HG03175 (cell line): ENCODE measurements around the gene SMIM41.

ENCODE experiments used
- ATAC-seq: cut with Tn5 transposase; IDR thresholded peaks from one replicate; pipeline ENCODE4 v1.9.1; 2021; ENCODE audit warnings: mild to moderate bottlenecking, moderate library complexity; ENCODE audit not compliant: unreplicated experiment

SMIM41 gene

DNA sequence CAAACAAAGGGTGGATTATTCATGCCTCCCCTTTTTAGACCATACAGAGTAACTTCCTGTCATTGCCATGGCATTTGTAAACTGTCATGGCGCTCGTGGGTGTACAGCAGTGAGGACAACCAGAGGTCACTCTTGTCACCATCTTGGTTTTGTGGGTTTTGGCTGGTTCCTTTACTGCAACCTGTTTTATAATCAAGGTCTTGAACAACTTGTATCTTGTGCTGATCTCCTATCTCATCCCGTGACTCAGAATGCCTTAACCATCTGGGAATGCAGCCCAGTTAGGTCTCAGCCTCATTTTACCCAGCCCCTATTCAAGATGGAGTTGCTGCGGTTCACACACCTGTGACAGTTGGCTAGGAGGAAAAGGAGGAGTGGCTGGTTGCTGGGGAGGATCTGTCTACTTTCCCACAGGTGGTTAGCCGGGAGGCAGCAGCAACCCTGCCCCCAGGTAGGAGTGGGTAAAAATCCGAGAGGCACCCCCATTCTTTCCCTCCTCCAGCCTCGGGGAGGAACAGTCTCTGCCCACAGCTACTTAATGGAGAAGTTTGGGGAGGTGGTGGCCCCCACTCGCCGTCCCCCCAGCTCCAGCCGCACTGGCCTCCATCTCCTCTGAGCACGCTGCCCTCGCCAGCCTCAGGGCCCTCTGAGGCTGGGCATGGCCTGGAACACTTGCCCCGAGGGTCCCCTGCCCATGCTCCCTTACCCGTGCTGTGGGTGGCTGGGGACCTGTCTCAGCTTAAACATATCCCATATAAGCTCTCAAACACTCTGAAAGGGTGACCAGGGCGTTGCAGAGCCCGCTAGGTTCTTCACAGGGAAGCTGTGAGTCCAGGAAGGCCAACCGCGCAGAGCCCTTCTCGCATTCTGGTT, 41.7 kb downstream of the SMIM41 start:
- ATAC-seq: no peak

DNA sequence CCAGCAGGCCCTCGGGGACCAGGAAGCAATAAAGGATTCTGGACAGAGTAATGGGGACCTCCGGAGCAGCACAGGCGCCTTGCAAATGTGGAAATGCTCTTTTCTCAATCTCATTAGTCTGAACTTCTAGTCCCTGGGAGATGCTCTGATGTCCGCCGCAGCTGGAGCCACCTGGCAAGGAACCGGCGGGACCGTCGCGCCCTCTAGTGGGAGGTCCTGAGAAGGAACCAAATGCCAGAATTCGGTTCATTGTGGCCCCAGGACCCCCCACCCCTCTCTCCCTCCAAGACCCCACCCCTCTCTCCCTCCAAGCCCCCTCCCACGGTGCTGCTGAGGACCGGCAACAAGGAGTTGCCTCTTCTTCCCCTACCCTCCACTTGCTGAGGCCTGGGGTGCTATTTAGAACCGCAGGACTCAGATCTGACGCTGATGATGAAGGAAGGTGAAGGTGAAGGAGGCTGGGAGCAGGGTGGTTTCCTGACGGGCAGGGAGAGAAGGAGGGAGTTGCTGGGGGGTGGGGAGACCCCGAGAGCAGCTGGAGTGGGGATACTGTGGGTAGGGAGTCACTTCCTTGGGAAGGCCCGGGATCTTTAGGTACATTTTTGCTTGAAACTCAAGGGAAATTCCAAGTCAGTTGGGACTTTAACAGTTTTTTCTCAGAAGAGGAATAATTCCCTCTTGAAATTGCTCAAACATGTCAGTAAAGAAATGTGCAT, 42.5 kb downstream of the SMIM41 start:
- no peak for ATAC-seq

DNA sequence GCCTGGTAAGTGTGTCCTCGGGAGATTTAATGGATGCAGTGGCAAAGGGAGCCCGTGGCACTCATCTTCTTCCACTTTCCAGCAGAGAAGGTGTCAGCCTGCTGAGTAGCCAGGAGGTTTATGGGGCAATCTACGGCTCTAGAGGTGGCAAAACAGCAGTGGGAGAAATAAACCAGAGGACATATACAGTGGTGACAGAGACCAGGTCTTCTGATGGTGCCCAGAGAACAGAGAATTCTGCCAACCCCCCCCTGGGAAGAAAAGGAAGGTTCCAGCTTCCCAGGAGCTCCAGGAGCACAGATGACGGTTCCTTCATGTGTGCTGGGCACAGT, 43.0 kb downstream of the SMIM41 start:
- no peak for ATAC-seq

DNA sequence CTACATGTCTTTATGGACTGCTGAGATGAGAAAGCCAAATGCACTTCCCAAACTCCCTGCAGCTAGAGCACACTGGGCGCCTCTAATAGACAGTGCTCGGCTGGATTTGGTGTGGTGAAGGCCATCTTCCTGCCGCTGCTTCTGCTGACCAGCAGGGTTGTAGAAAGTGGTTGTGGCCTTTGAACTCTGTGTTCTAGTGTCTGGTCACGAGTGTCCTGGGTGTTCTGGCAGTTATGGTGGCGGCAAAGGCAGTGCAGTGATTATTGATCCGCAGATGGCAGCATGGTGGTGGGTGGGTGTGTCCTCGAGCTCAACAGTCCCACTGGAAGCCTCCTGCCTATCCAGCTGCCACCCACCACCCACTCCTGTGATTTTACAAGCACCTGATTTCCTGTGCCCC, 43.4 kb downstream of the SMIM41 start:
- no peak for ATAC-seq

DNA sequence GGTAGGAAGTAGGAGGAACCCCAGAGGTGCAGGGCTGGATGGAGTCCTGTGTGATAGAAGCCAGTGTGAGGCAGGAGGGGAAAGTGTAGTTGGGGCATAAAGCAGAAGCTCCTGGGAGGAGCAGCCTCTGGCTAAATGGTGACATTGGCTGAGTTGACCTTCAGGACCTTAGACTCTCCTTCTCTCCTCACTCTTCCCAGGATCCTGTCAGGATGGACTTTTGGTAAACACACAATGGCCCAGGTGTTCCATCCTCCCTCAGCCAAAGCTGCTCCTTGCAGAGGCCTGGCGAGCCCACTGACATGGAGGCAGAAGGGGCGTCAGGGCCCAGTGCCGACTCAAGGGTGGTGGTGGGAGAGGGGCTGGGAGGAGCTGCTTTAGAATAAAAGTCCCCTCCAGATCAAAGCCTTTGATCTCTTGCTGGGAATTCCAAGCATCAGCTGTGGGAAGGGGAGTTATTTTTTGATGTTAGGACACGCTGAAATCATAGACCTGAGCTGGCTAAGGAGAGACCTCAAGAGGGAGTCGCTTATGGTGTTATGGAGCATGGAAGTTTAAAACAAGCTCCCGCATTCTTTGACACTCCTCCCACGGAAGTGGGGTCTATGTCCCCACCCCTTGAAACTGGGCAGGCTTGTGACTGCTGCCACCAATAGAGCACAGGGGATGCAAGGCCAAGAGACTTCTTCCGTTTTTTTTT, 44.1 kb downstream of the SMIM41 start:
- no peak for ATAC-seq

DNA sequence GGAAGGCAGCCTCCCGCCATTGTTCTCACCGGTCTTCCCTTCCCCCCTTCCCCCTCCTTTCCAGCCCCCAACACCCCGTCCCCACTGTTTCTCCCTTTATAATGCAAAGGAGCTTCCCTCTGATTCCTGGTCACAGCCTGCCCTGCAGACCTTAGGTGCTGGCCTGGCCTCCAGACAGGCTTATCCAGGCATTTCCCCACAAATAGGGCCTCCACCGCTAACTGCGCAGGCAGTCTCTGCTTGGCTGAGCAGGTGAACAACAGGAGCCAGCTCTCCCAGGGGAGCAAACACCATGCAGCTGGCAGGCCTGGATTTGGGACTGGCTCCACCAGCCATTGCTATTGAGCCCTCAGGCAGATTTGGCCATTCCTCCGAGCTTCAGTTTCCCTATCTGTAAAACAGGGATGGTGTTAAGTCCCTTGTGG, 46.0 kb downstream of the SMIM41 start:
- ATAC-seq: no peak

DNA sequence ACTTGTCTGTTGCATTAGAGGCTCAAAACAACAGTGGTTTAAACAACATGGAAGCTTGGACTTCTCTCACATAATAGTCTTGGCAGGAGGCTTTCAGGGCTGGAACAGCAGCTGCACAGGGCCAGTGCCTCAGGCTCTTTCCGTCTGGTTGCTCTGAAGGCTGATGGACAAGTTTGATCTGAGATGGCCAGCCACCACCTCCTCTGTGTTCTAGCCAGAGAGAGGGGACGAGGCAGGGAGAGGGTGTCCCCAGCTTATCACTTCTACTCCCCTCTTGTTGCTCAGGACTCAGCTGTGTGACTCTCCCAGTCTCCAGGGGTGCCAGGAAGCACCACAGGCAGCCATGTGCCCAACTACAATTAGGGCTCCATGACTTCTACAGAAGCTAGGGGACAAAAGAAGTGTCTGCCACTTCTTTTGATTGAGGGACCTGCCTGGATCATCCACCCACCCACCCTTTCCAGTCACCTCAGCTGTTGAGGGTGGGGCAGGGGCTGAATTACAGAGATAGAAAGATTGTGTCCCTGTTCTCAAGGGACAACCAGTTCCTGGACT, 46.6 kb downstream of the SMIM41 start:
- no peak for ATAC-seq

DNA sequence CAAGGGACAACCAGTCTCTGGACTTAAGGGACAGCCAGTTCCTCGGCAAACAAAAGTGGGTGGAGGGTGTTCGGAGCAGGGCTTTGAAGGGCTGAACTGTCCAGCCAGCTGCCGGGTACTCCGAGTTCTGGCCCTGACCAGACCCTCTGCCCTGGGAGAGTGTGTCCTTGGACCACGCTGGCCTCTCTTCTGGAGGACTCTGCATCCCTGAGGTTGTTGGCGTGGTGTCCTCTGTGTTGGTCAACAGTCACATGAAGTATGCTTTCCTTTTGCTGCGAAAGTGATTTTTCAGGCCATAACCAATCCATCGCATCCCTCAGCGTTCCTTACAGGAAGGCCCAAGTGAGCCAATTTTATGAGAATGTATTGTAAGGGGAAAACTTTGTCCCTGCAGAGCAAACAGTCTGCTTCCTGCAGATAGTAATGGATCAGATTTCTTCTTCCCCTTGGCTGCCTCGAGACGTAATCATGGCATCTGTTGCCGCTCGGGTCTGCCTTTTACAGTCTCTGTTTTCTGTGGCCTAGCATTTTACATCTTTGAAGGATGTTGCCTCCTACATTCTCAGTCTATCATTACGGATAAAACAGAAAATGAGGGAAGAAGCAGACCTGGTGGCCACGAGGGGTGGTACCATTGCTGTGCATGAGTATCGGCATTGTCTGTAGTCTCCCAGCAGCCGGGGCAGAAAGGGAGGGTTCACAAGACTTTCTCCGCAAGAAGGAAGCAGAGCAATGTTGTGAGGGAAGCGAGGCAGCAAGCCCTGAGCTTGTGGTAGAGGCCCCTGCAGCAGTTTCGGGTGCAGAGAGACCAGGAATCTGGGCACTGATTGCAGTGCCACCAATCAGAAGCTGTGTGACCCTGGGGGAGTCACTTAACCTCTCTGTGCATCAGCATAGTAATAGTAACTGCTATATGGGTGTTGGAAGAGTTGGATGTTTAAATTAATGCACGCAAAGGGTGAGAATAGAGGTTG, 47.4 kb downstream of the SMIM41 start:
- no peak for ATAC-seq

DNA sequence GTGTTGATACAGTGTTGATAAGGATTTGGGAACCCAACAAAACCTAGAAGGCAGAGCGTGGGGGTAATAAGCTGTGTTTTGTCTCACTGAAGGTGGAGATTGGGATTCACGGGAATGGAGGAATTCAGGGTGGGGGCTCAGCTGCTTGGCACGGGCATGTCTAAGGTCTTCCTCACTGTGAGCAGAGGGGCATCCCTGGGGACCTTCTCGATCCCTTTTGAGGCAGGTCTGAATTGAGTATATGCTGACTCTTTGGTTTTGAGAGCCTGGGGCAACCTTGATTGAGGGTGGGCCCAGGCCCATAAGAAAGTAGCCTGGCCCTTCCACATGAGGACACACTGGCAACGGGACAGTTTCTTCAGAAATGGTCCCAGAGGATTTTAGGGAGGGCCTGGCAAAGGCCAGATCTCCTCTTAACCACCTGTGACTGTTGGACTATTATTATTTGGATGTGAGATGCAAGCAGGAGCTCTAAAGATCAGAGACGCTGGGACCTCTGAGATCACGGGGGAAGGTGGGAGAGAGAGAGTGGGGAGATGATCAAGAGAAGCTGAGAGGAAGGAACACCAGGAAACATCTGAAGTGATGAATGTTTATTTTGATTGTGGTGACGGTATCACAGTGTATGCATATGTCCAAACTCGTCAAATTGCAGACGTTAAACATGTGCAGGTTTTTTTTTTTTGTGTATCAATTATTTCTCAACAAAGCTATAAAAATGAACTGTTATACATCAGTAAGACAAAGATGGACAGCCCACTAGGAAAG, 48.4 kb downstream of the SMIM41 start:
- ATAC-seq: no peak

DNA sequence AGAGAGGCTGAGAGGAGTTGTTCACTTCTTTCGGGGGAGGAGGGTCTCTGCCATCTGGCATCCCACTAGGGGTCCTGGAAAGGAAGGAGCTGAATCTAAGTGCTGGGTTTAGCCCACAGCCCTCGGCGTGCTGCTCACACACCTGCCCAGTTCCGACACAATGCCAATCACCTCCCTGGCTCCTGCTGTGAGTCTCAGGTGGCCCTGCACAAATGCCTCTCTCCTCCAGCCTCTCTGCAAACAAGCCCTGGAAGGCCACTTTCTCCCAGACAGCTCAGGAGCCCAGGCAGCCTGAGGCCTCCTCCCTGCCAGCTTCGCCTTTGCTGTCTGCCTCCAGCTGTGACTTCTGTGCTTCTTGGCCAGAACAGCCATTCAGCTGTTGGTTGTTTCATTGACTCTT, 51.2 kb downstream of the SMIM41 start:
- no peak for ATAC-seq

DNA sequence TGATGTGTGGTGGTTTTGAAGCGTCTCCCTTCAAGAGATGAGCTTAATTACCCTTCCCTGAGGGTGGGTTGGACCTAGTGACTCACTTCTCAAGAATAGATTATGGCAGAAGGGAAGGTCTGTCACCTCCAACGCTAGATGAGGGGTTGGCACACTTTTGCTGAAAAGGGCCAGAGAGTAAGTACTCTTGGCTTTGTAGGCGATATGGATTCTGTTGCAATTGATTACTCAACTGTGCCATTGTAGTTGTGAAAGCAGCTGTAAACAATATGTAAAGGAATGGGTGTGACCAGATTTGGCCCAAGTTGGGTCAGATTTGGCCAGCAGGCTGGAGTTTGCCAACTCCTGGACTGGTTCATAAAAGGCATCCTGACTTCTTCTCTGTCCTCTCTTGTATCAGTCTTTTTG, 53.3 kb downstream of the SMIM41 start:
- ATAC-seq: no peak

DNA sequence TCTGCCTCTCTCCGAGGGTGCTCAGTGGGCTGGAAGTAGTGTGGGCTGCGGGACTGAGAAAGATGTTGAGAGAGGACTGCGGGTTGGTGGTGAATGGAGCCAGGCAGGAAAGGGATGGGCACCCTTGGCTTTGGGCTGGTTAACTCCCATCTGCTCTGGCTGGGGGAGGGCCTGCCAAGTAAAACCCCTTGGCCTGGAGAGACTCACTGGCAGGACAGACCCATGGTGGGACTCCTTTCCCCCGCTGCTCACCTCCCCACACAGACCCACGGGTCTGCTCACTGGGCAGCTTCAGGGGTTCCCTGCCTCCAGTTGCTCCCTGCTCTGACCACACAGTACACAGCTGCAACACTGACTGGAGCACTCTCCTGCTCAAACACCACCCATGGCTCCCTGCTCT, 58.2 kb downstream of the SMIM41 start:
- ATAC-seq: no peak

DNA sequence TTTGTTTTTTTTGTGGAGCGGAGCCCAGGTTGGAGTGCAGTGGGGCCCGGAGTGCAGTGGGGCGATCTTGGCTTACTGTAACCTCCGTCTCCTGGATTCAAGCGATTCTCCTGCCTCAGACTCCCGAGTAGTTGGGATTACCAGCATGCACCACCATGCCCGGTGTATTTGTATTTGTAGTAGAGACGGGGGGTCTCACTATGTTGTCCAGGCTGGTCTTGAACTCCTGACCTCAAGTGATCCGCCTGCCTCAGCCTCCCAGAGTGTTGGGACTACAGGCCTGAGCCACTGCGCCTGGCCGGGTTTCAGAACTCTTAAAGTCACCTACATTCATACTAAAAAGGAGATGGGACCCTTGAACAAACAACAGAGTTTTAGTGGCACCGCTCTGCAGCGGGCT, 59.6 kb downstream of the SMIM41 start:
- no peak for ATAC-seq

DNA sequence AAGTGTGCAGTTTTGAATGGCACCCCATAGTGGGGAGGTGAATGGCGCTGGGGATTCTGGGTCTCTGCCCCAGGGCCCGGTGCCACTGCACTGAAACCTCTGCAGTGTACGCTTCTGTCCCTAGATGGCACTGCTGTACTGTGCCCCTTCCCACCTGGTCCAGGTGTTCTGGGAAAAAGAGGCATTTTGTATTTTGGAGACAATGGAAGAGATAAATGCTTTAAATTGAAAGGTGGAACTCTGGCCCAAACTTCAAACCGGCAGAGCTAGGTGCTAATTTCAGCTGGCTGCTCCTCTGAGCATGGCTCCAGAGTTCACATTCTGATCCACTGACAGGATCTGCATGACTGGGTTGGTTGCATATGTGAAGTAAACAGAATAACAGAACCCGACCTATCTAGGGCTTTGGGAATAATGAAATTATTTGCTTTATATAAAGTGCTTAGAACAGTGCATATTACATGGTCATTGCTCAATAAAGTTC, 60.1 kb downstream of the SMIM41 start:
- ATAC-seq: no peak

DNA sequence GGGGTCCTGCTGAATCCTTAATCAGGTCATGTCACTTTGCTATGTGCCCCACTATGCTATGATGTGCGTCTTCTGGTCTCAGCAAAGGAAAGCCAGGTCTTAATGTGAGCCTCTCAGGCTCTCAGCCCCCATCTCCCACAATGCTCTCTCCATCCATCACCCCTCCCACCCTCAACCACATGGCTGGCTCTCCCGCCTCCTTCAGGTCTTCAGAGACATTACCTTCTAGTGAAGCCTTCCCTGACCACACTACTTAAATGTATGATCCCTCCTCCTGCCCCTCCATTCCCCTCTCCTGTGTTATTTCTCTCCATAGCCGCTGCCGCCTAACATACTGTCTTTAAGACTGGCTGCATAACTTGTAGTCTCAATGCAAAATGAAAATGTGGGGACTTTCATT, 61.8 kb downstream of the SMIM41 start:
- no peak for ATAC-seq

DNA sequence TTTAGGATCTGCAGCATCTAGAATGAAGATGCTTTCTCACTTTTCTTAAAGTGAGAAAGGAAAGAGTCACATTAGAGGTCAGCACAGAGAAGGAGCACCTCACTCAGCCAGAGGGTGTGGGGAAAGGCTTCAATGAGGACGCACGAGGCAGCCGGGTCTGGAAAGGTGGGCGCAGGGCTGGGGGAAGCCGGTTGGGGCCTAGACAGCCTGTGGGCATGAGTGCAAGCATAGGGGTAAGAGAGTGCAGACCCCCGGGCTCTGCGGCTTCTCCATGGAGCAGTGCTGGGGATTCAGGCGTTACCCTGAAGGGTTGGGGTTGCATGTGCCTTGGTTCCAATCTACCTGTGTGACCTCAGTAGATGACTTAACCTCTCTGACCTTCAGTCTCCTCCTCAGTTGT, 62.4 kb downstream of the SMIM41 start:
- no peak for ATAC-seq

DNA sequence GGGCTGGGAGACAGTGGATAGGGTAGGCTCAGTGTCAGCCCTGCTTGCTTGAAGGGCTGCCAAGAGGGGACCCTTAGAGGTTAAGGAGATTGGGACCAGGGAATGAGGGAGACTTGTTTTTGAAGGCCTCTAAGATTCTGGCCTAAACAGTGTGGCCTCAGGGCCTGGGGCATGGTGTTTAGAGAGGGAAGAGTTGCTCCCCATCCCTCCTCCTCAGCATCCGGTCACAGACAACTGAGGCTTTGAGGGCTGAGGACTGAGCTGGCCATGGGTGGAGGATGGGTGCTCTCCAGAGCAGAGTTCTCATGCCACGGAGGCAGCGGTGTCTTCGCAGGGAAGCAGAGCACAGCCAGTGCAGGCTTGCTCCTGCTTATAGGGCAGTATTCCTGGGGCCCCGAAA, 62.9 kb downstream of the SMIM41 start:
- ATAC-seq: no peak

DNA sequence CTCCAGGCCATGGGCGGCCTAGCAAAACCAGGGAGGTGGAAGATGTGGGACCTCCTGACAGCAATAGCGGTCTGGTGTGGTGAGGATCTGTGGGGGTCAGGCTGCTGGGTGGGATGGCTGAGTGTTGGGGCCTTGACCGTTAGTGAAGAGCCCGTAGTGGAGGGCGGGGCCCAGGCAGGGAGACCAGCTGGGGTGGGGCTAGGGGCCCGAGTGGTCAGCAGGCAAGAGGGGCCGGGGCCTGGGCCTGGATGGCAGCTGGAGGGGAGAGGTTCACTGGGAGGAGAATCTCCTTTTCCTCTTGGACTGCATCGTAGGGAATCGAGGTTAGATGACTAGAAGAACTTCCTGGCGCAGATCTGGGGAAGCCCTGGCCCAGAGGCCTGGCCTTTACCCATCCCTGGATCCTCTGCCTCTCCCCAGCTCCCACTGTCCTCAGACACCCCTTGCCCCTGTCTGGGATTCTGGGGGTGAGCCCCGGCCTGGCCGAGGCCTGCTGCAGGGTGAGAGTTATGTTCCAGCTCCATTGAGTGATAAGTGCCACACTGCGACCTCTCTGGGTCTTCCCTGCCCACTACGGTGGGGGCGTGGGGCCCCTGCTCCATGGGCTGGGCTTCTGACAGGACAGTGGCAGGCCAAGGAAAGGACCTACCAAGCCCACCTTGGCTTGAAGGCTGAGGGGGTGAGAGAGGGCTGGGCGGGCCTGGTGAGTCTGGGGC, 65.2 kb downstream of the SMIM41 start:
- no peak for ATAC-seq
